IMR-90 (cell line): ENCODE data around the gene CEP57L1. TPM values are rescaled to one million over a fixed set of nuclear protein-coding genes. Genes with fewer than 3 reads are reported as not detected.

Source experiments
- ATAC-seq: fragments of 200-7000 bp; cut with Tn5 transposase; 2 replicates; pipeline ENCODE4 v1.9.1; 2020; ENCODE audit warnings: low read depth, mild to moderate bottlenecking, moderate library complexity
- BruUV-seq: library from RNA; stranded (reverse); fragments of 400-500 nt; replicated peaks from 2 replicates; lab custom pipeline; 2021; lab: Mats Ljungman, UMichigan
- CTCF ChIA-PET: fragments of 300-600 bp; formaldehyde crosslinking; extraction: SDS; loops from one replicate; lab custom pipeline; 2021; ENCODE audit warnings: antibody characterized with exemption; lab: Yijun Ruan, JAX
- POLR2A ChIA-PET: fragments of 300-600 bp; sonication (Branson Sonifier 250); formaldehyde crosslinking; loops from one replicate; lab custom pipeline; 2022; ENCODE audit warnings: antibody characterized with exemption; ENCODE audit not compliant: unreplicated experiment; lab: Charles Lee
- DNase-seq: peaks from one replicate; pipeline ENCODE4 v3.0.0; 2013
- H2AFZ ChIP-seq: replicated peaks from 2 replicates; pipeline ENCODE3; 2013; ENCODE audit warnings: low read length, mild to moderate bottlenecking; ENCODE audit not compliant: poor library complexity
- H2AK5ac ChIP-seq: 2 replicates; pipeline ENCODE4 v1.6.1; 2013; ENCODE audit warnings: low read depth, low read length, inconsistent platforms
- H2AK9ac ChIP-seq: replicated peaks from 2 replicates; pipeline ENCODE3; 2013; ENCODE audit warnings: mild to moderate bottlenecking, low read depth, low read length, moderate library complexity; ENCODE audit not compliant: poor library complexity
- H2BK120ac ChIP-seq: 2 replicates; pipeline ENCODE4 v1.6.1; 2013; ENCODE audit warnings: low read depth, low read length, inconsistent platforms
- H2BK15ac ChIP-seq: 3 replicates; pipeline ENCODE4 v1.6.1; 2013; ENCODE audit warnings: low read depth, low read length, inconsistent platforms
- H2BK20ac ChIP-seq: 2 replicates; pipeline ENCODE4 v1.6.1; 2013; ENCODE audit warnings: low read depth, mild to moderate bottlenecking, inconsistent platforms, low read length, moderate library complexity
- H2BK5ac ChIP-seq: 2 replicates; pipeline ENCODE4 v1.6.1; 2013; ENCODE audit warnings: mild to moderate bottlenecking, low read depth, low read length, inconsistent platforms; ENCODE audit not compliant: poor library complexity, severe bottlenecking
- H3K14ac ChIP-seq: replicated peaks from 2 replicates; pipeline ENCODE4 v1.6.1; 2013; ENCODE audit warnings: low read depth, low read length, inconsistent platforms
- H3K18ac ChIP-seq: 2 replicates; pipeline ENCODE4 v1.6.1; 2013; ENCODE audit warnings: low read depth, low read length, control low read depth
- H3K23ac ChIP-seq: 2 replicates; pipeline ENCODE4 v1.6.1; 2013; ENCODE audit warnings: low read depth, low read length, inconsistent platforms
- H3K27ac ChIP-seq: 2 replicates; pipeline ENCODE4 v1.5.1; 2013; ENCODE audit warnings: mild to moderate bottlenecking, control low read depth, low read length; ENCODE audit not compliant: insufficient read depth
- H3K27me3 ChIP-seq: 2 replicates; pipeline ENCODE4 v1.6.1; 2013; ENCODE audit warnings: low read length; ENCODE audit not compliant: control insufficient read depth, insufficient read depth
- H3K36me3 ChIP-seq: 2 replicates; pipeline ENCODE4 v1.6.1; 2013; ENCODE audit warnings: low read length, mixed read lengths; ENCODE audit not compliant: control insufficient read depth, insufficient read depth
- H3K4ac ChIP-seq: 2 replicates; pipeline ENCODE4 v1.6.1; 2013; ENCODE audit warnings: low read depth, low read length, inconsistent platforms
- H3K4me1 ChIP-seq: 2 replicates; pipeline ENCODE4 v1.6.1; 2013; ENCODE audit warnings: low read length, mixed read lengths; ENCODE audit not compliant: control insufficient read depth, insufficient read depth
- H3K4me2 ChIP-seq: 2 replicates; pipeline ENCODE4 v1.6.1; 2013; ENCODE audit warnings: low read depth, mild to moderate bottlenecking, control low read depth, low read length, moderate library complexity
- H3K4me3 ChIP-seq: 2 replicates; pipeline ENCODE4 v1.5.1; 2013; ENCODE audit warnings: low read depth, mild to moderate bottlenecking, control low read depth, low read length, moderate library complexity; ENCODE audit not compliant: insufficient read depth
- H3K56ac ChIP-seq: 2 replicates; pipeline ENCODE4 v1.6.1; 2013; ENCODE audit warnings: low read length, inconsistent platforms; ENCODE audit not compliant: insufficient read depth; ENCODE audit errors: extremely low read depth
- H3K79me1 ChIP-seq, 2 experiments: 2 replicates each; pipeline ENCODE4 v1.6.1; 2013; ENCODE audit warnings: low read length in 2 of 2, inconsistent platforms in 1 of 2, low read depth in 1 of 2
- H3K9ac ChIP-seq: 2 replicates; pipeline ENCODE4 v1.6.1; 2013; ENCODE audit warnings: low read depth, low read length, control low read depth
- H3K9me1 ChIP-seq: 2 replicates; pipeline ENCODE4 v1.6.1; 2013; ENCODE audit warnings: low read length, inconsistent platforms; ENCODE audit not compliant: insufficient read depth
- H3K9me3 ChIP-seq: 2 replicates; pipeline ENCODE4 v1.6.1; 2013; ENCODE audit warnings: low read length; ENCODE audit not compliant: control insufficient read depth, insufficient read depth
- H4K20me1 ChIP-seq: 2 replicates; pipeline ENCODE4 v1.6.1; 2013; ENCODE audit warnings: low read length, inconsistent platforms; ENCODE audit not compliant: insufficient read depth
- H4K5ac ChIP-seq: 2 replicates; pipeline ENCODE4 v1.6.1; 2013; ENCODE audit warnings: mild to moderate bottlenecking, low read depth, low read length, control low read depth
- H4K8ac ChIP-seq, 2 experiments: 2 replicates each; pipeline ENCODE4 v1.6.1; 2013; ENCODE audit warnings: low read depth in 2 of 2, low read length in 2 of 2, control low read depth in 1 of 2, inconsistent platforms in 1 of 2
- H4K91ac ChIP-seq: 2 replicates; pipeline ENCODE4 v1.6.1; 2013; ENCODE audit warnings: low read depth, low read length, inconsistent platforms; ENCODE audit not compliant: insufficient read depth
- BHLHE40 ChIP-seq: fragments of 150-350 bp; IDR thresholded peaks from 2 replicates; pipeline ENCODE4 v1.6.1; 2016; ENCODE audit warnings: mild to moderate bottlenecking, low read depth, low read length
- CEBPB ChIP-seq: IDR thresholded peaks from 2 replicates; pipeline ENCODE4 v1.6.1; 2012; ENCODE audit warnings: low read depth, low read length, improper control_type of control experiment
- CHD1 ChIP-seq: IDR thresholded peaks from 2 replicates; pipeline ENCODE4 v1.6.1; 2012; ENCODE audit warnings: low read depth, low read length, improper control_type of control experiment
- CTCF ChIP-seq: conservative IDR thresholded peaks from 2 replicates; pipeline ENCODE4 v1.5.1; 2012; ENCODE audit warnings: mild to moderate bottlenecking, low read depth, low read length, improper control_type of control experiment
- ELK1 ChIP-seq: fragments of 150-350 bp; IDR thresholded peaks from 2 replicates; pipeline ENCODE4 v1.6.1; 2016; ENCODE audit warnings: low read depth, mild to moderate bottlenecking, low read length, moderate library complexity, borderline replicate concordance
- FOS ChIP-seq: fragments of 150-350 bp; IDR thresholded peaks from 2 replicates; pipeline ENCODE4 v1.6.1; 2016; ENCODE audit warnings: low read depth, low read length
- MAFK ChIP-seq: IDR thresholded peaks from 2 replicates; pipeline ENCODE4 v1.6.1; 2012; ENCODE audit warnings: low read depth, low read length, improper control_type of control experiment
- MXI1 ChIP-seq: IDR thresholded peaks from 2 replicates; pipeline ENCODE4 v1.6.1; 2012; ENCODE audit warnings: low read depth, mild to moderate bottlenecking, low read length, moderate library complexity, borderline replicate concordance
- POLR2A ChIP-seq: IDR thresholded peaks from 2 replicates; pipeline ENCODE4 v1.6.1; 2012; ENCODE audit warnings: mild to moderate bottlenecking, low read depth, low read length
- RAD21 ChIP-seq: IDR thresholded peaks from 2 replicates; pipeline ENCODE4 v1.6.1; 2012; ENCODE audit warnings: low read length, improper control_type of control experiment
- RFX5 ChIP-seq: IDR thresholded peaks from 2 replicates; pipeline ENCODE4 v1.8.0; 2012; ENCODE audit warnings: low read depth, mild to moderate bottlenecking, low read length, moderate library complexity
- SMC3 ChIP-seq: fragments of 150-350 bp; IDR thresholded peaks from 2 replicates; pipeline ENCODE4 v1.6.1; 2016; ENCODE audit warnings: low read depth, mild to moderate bottlenecking, antibody characterized with exemption, low read length, moderate library complexity
- USF2 ChIP-seq: fragments of 150-350 bp; IDR thresholded peaks from 2 replicates; pipeline ENCODE4 v1.6.1; 2017; ENCODE audit warnings: mild to moderate bottlenecking, antibody characterized with exemption, low read length, low read depth
- WGBS, 2 experiments: methylation state at CpG; one replicate each; pipeline versions ENCODE4 v1.1.5 to v1.1.7; 2013; ENCODE audit warnings: missing lambda C conversion rate in 2 of 2; ENCODE audit not compliant: insufficient read length in 1 of 2; ENCODE audit errors: extremely low coverage in 2 of 2; 5-methylcytosine and 5-hydroxymethylcytosine counted together
- dilution Hi-C: fragments of 300-500 bp; cut with HindIII; formaldehyde crosslinking; loops from one replicate; pipeline ENCODE4 v1.14.3; 2018; ENCODE audit warnings: low sequenced_read_pairs; ENCODE audit not compliant: unreplicated experiment
- in situ Hi-C: fragments of 300-500 bp; cut with MboI; formaldehyde crosslinking; loops from 3 replicates; pipeline ENCODE4 v1.14.3; 2019; ENCODE audit warnings: low sequenced_read_pairs, inconsistent platforms, mixed read lengths
- intact Hi-C: fragments of 100-400 bp; cut with micrococcal nuclease; formaldehyde crosslinking; loops from 2 replicates; pipeline ENCODE4 v1.10.0; 2022
- polyA plus RNA-seq, 3 experiments: library from polyadenylated mRNA; depleted of rRNA; stranded (reverse); fragments of >200 nt; gene quantifications; 2 replicates each; pipeline ENCODE4 v1.2.3, GENCODE V29; 2012; ENCODE audit warnings: low replicate concordance in 1 of 3
- total RNA-seq: library from RNA; depleted of rRNA; stranded (reverse); fragments of >200 nt; gene quantifications from 2 replicates; pipeline ENCODE4 v1.2.3, GENCODE V29; 2012

CEP57L1 gene
- total and polyA plus RNA-seq, 2 of the 4 experiments (the other 2 are of a cell fraction): 10.3 to 21.9 TPM

GRCh38 chr6:109071125-109071917, 24.0 kb upstream of the CEP57L1 start:
- H3K56ac ChIP-seq: no peak overlapping the region
- no peak overlapping the region for H2AFZ ChIP-seq
- H3K23ac ChIP-seq: no peak overlapping the region
- TF ChIP-seq ELK1: no peak
- no peak for TF ChIP-seq CHD1
- TF ChIP-seq CTCF: no peak
- no peak for TF ChIP-seq MXI1
- TF ChIP-seq SMC3: no peak
- TF ChIP-seq CEBPB: no peak
- no peak for TF ChIP-seq FOS
- no peak for TF ChIP-seq USF2
- TF ChIP-seq BHLHE40: no peak
- TF ChIP-seq RAD21: no peak
- TF ChIP-seq POLR2A: no peak
- TF ChIP-seq MAFK: no peak
- no peak for TF ChIP-seq RFX5
- H2BK15ac ChIP-seq: no peak overlapping the region
- H2BK20ac ChIP-seq: no peak overlapping the region
- intact Hi-C loops (loop anchor here (5.0 to 10.0 kb wide), 5 partner anchors 64 to 514 kb away; no protein-coding TSS in a partner anchor), dilution Hi-C loops (loop anchor here (25.0 kb wide), 1 partner anchor 534 kb away; no protein-coding TSS in a partner anchor), in situ Hi-C loops (no loop called here)
- ATAC-seq (no peak), DNase-seq (no peak)
- H3K36me3 ChIP-seq: no peaks in the 10 kb centered on the region
- no peak overlapping the region for H3K4me2 ChIP-seq
- no peak overlapping the region for H3K9ac ChIP-seq
- no peak overlapping the region for H4K91ac ChIP-seq
- H2BK120ac ChIP-seq: no peak overlapping the region
- H3K14ac ChIP-seq: no peak overlapping the region
- ChIA-PET CTCF (interaction anchor here (1.4 to 3.2 kb wide), 2 partner anchors 178 to 530 kb away, joined by 4 to 18 read pairs; no protein-coding TSS in a partner anchor), POLR2A (no interaction called here)
- no peak overlapping the region for H3K4me3 ChIP-seq
- no peak overlapping the region for H3K4ac ChIP-seq
- H4K5ac ChIP-seq: no peak overlapping the region
- no peak overlapping the region for H3K27ac ChIP-seq
- no peaks in the 10 kb centered on the region for H4K20me1 ChIP-seq
- H4K8ac ChIP-seq: peak overlapping the region in 1 of 2 experiments; percentile 15; a peak in 2 of 4 replicates
- no peak overlapping the region for H2AK9ac ChIP-seq
- H3K4me1 ChIP-seq: peaks cover 2% of the 10 kb centered on the region; the same call in 1 of the 2 replicates
- peaks cover 3% of the 10 kb centered on the region; the same call in 1 of the 2 replicates for H3K9me1 ChIP-seq
- no peak overlapping the region for H3K18ac ChIP-seq
- WGBS, 2 experiments: no CpG with 5 or more reads among the region's 7 CpGs
- peaks cover 10 to 13% of the 10 kb centered on the region in 2 experiments; a peak in 3 of 4 replicates for H3K79me1 ChIP-seq
- H3K9me3 ChIP-seq: no peaks in the 10 kb centered on the region
- H2BK5ac ChIP-seq: no peak overlapping the region
- H2AK5ac ChIP-seq: no peak overlapping the region
- no TSS peak for BruUV-seq
- no peaks in the 10 kb centered on the region for H3K27me3 ChIP-seq
